GM21381 (cell line): ENCODE data around the gene RARS2.
A peak's percentile ranks its signal among the peaks of the same experiment; 100 is the strongest.
"Not testable (repeated sequence)": the region's sequence is repeated elsewhere in the genome, so short reads cannot be mapped to it uniquely, and the experiment has no call there.

Source experiments
- ATAC-seq: cut with Tn5 transposase; IDR thresholded peaks from one replicate; pipeline ENCODE4 v1.9.1; 2021; ENCODE audit warnings: mild to moderate bottlenecking, moderate library complexity; ENCODE audit not compliant: unreplicated experiment

The RARS2 gene

GRCh38 chr6:87504441-87504840, 85.3 kb downstream of the RARS2 start:
- ATAC-seq, result no peak

- no peak for ATAC-seq
Observed at GRCh38 chr6:87501809-87502572, 87.8 kb downstream of the RARS2 start.

- ATAC-seq, result no peak
Observed at GRCh38 chr6:87498048-87498447, 91.7 kb downstream of the RARS2 start.

GRCh38 chr6:87494761-87495422, 94.9 kb downstream of the RARS2 start:
- ATAC-seq, result peak; percentile 67

GRCh38 chr6:87489326-87489725, 100.5 kb downstream of the RARS2 start:
- ATAC-seq, result not testable (repeated sequence)

GRCh38 chr6:87487555-87487954, 102.2 kb downstream of the RARS2 start:
- no peak for ATAC-seq

GRCh38 chr6:87484491-87484890, 105.3 kb downstream of the RARS2 start:
- no peak for ATAC-seq

GRCh38 chr6:87483929-87484328, 105.9 kb downstream of the RARS2 start:
- ATAC-seq, result no peak

- ATAC-seq, result no peak
Observed at GRCh38 chr6:87482366-87482765, 107.4 kb downstream of the RARS2 start.

- ATAC-seq, result no peak
Observed at GRCh38 chr6:87481931-87482330, 107.9 kb downstream of the RARS2 start.

- peak; percentile 62 for ATAC-seq
Observed at GRCh38 chr6:87473419-87473903, 116.3 kb downstream of the RARS2 start.

GRCh38 chr6:87472525-87473418, 117.0 kb downstream of the RARS2 start, which contains the start of gene SLC35A1:
Gene SLC35A1 (plus strand): TSS chr6:87472974. CDS start chr6:87473004, 30 bp downstream.
- ATAC-seq, result peak; percentile 93

- no peak for ATAC-seq
Observed at GRCh38 chr6:87465051-87465450, 124.7 kb downstream of the RARS2 start.
